BE2C (cell line): ENCODE results near the gene ZNF207.

Experiments
- DNase-seq: peaks from one replicate; pipeline ENCODE4 v3.0.0-alpha.2; 2020
- H3K27me3 ChIP-seq: fragments of 250-450 bp; sonication (Bioruptor Pico); 2 replicates; pipeline ENCODE4 v1.5.1; 2020; ENCODE audit warnings: mild to moderate bottlenecking
- H3K36me3 ChIP-seq: fragments of 250-450 bp; sonication (Bioruptor Pico); 2 replicates; pipeline ENCODE4 v1.5.1; 2020; ENCODE audit warnings: mild to moderate bottlenecking
- H3K4me1 ChIP-seq: fragments of 250-450 bp; sonication (Bioruptor Pico); 2 replicates; pipeline ENCODE4 v1.5.1; 2020
- H3K4me3 ChIP-seq: 2 replicates; pipeline ENCODE4 v1.5.1; 2011; ENCODE audit warnings: low read depth, low read length
- H3K9me3 ChIP-seq: fragments of 250-450 bp; sonication (Bioruptor Pico); 2 replicates; pipeline ENCODE4 v1.5.1; 2020
- TF ChIP-seq, protein P1 (sequence below): IDR thresholded peaks from 2 replicates; pipeline ENCODE4 v1.5.1; 2012; ENCODE audit warnings: mild to moderate bottlenecking, low read depth, low read length

Gene ZNF207

DNA sequence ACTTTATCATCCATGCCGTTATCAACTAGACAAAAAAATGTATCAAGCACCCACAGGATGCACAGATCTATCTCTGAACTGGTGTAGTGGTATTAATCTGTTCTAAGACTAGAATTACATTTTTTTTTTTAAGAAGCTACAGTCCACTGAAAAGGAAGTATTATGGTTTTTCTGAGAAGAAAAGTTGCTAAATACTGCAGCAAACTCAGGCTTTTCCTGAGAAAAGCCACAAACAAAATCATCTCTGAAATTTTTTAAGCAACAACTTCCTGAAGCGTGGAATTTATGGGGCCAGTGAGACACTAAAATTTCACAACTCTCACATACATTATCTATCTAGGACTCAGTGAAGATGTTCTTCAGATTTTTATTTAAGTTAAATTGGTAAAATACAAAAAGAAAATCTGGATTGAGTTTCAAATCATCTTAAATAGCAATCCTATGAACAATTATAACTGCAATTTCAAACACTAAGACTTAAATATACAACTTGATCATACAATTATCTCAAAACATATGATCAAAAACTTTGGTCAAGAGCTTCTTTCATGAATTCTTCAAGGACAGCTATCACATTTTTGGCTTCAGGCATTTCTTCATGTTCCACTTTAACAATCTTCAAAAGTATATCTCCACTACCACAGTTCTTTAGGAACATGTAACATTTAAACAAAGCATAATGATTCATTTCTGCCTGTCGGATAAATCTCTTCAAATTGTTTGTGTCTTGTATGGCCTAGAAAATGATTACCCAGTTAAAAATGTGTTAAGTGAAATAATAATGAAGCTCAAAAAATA is 18.5 kb upstream of the ZNF207 start:
- DNase-seq = no peak
- Histone ChIP-seq H3K27me3 (no peaks in the 10 kb centered on the region), H3K4me1 (no peaks in the 10 kb centered on the region), H3K9me3 (no peaks in the 10 kb centered on the region), H3K36me3 (no peaks in the 10 kb centered on the region), H3K4me3 (no peak overlapping the region)
- TF ChIP-seq, protein P1, sequence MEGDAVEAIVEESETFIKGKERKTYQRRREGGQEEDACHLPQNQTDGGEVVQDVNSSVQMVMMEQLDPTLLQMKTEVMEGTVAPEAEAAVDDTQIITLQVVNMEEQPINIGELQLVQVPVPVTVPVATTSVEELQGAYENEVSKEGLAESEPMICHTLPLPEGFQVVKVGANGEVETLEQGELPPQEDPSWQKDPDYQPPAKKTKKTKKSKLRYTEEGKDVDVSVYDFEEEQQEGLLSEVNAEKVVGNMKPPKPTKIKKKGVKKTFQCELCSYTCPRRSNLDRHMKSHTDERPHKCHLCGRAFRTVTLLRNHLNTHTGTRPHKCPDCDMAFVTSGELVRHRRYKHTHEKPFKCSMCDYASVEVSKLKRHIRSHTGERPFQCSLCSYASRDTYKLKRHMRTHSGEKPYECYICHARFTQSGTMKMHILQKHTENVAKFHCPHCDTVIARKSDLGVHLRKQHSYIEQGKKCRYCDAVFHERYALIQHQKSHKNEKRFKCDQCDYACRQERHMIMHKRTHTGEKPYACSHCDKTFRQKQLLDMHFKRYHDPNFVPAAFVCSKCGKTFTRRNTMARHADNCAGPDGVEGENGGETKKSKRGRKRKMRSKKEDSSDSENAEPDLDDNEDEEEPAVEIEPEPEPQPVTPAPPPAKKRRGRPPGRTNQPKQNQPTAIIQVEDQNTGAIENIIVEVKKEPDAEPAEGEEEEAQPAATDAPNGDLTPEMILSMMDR = no peak

DNA sequence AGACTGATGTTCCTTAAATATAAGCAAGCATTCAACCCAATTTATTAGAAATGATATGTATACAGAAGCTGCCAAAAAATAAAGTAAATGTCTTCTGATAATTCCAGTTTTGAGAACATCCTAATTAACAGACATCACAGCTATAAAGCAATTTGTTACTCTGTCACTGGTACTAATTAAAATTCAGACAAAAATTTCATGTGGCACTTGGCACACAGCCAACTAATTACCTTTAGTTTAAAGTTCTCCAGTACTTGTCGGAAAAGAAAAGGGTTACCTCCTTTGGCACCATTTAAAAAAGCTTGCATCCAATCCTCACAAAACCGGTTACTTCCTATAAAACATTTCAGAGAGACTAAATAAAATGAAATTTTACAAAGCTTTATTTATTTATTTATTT is 16.8 kb upstream of the ZNF207 start:
- Histone ChIP-seq H3K4me3 (no peak overlapping the region), H3K27me3 (no peaks in the 10 kb centered on the region), H3K9me3 (no peaks in the 10 kb centered on the region), H3K36me3 (no peaks in the 10 kb centered on the region), H3K4me1 (no peaks in the 10 kb centered on the region)
- TF ChIP-seq, protein P1 = no peak
- DNase-seq = no peak

DNA sequence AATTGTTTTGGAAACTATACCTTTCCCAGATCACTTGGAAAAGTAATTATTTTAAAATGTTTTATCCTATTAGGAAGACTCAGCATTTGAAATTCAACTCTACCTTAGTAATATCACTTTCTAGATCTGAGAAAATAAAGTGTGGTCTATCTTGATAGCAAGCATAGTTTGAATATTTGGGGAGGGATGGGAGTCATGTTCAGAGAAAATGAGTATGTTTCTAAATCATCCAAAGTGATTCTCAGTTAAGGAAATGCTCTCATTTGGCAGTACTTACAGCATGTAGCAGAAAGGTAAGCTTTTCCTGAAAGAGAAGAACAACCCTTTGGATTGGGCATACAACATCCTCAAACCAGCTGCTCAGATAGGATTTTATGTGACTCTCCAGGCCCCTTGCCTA is 14.9 kb upstream of the ZNF207 start:
- no peaks in the 10 kb centered on the region for H3K4me1 ChIP-seq
- H3K36me3 ChIP-seq = no peaks in the 10 kb centered on the region
- TF ChIP-seq, protein P1 = no peak
- H3K4me3 ChIP-seq = no peak overlapping the region
- H3K9me3 ChIP-seq = no peaks in the 10 kb centered on the region
- no peaks in the 10 kb centered on the region for H3K27me3 ChIP-seq
- no peak for DNase-seq

DNA sequence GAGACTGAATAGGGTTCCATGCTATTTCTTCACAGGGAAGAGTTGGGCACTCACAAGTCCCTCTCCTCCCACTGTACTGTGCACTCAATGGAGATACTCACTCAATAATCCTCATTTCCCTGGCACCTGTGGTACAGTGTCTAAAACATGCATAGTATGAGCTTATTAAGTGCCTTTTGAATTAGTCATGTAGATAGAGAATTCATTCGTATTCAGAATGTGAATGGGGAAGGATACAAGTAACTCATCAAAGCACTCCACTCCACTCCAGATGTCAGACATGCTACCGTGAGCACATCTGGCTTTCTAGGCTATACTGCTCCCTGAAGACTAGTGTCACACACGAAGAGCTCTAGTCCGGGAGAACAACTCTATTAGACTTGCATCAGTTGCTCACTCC is 14.3 kb upstream of the ZNF207 start:
- no peak overlapping the region for H3K4me3 ChIP-seq
- no peaks in the 10 kb centered on the region for H3K36me3 ChIP-seq
- no peaks in the 10 kb centered on the region for H3K4me1 ChIP-seq
- no peaks in the 10 kb centered on the region for H3K9me3 ChIP-seq
- H3K27me3 ChIP-seq = no peaks in the 10 kb centered on the region
- TF ChIP-seq, protein P1 = no peak
- no peak for DNase-seq

DNA sequence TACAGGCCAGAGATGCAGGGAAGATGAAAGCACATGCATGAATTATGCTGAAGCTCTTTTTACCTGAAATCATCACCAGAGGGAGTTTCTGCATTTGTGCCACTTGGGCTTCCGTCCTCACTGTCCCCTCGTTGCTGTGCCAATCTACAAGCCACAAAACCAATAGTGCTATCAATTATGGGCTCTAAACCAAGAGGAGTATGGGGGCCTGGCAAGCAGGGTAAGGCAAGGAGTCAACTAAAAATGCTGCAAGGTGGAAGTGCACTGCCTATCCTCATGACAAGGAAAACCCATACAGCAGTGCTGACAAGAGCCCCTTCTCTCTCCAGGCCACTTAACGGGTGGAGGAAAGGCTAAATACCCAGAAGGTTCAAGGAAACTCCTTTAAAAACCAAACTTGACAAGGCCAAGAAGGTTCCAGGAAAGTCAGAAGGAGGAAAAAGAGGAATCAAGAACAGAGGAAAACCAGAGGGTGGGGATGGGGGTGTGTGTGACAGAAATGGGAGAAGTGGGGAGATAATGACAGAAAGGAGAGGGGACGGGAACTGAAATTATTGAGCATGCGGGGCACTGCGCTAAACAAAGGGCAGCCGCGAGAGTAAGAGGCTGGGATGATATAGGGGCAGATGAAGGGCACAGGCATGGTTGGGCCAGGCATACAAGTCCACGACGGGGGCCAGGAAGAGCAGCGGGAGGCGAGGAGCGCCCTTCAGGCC is 8.7 kb upstream of the ZNF207 start:
- Histone ChIP-seq H3K4me3 (peak overlapping the region; percentile 65), H3K27me3 (no peaks in the 10 kb centered on the region), H3K4me1 (no peaks in the 10 kb centered on the region), H3K36me3 (no peaks in the 10 kb centered on the region), H3K9me3 (no peaks in the 10 kb centered on the region)
- TF ChIP-seq, protein P1 = no peak
- DNase-seq = no peak

DNA sequence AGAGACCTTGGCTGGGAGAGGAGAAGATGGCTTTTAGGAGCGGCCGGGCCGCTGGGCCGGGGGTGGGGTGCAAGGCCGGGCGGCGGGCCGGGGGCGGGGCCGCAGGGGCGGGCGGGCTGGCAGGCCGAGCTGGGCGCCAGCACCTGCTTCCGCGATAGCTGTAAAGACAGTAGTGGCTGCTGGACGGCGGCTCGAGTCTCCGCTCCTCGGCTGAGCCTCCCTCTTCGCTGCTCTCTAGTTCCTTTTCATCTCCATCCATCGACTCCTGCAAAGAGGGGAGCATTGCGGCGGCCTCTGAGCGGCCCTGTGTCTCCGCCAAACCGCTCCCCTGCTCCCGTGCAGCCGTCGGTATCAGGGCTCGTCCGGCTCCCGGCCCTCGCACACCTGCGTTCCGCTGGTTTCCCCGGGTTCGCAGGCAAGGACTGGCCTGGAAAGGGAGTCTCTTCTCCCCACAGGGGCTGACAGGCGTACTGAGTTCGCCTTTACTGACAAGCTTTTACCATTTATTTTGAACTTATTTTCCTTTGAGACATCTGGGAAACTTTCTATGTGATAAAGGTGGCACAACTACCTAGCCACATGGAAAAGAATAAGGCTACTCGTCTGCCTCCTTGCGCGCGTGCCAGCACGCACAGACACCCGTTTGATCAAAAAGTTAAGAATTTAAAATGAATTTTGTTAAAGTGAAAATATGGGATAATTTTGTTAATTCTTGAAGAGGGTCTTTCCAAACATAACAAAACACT is 7.9 kb upstream of the ZNF207 start, which contains the start of gene C17orf75:
C17orf75 (minus strand) TSS at position 317 of the 746 bp plus-strand sequence; CDS start at position 283, 34 bp downstream.
- Histone ChIP-seq H3K36me3 (no peaks in the 10 kb centered on the region), H3K4me3 (peak within 1 kb of the TSS; percentile 65)
- TF ChIP-seq, protein P1 = no peak

More for the DNA sequence above, 7.9 kb upstream of the ZNF207 start, which contains the start of gene C17orf75:
- H3K4me1 ChIP-seq = no peaks in the 10 kb centered on the region
- DNase-seq = peak; percentile 73
- no peaks in the 10 kb centered on the region for H3K27me3 ChIP-seq
- no peaks in the 10 kb centered on the region for H3K9me3 ChIP-seq
